ENCODE results near the gene GPR27.
A peak's percentile ranks its signal among the peaks of the same experiment; 100 is the strongest.

The GPR27 gene

GRCh38 chr3:71724584-71725270 lies 28.9 kb upstream of the GPR27 start:
- H4K20me1 ChIP-seq (ENCODE audit: insufficient read depth, low read length, poor library complexity, severe bottlenecking), result no peaks in the 10 kb centered on the region
- H3K9me3 ChIP-seq (ENCODE audit: insufficient read depth, low read depth, low read length), result no peaks in the 10 kb centered on the region
- H3K79me2 ChIP-seq (ENCODE audit: insufficient read depth, low read length), result peaks cover 11% of the 10 kb centered on the region
- H3K4me3 ChIP-seq (ENCODE audit: low read length, poor library complexity, severe bottlenecking), result peak overlapping the region; percentile 76
- no peaks in the 10 kb centered on the region for H3K36me3 ChIP-seq (ENCODE audit: insufficient read depth, low read length)
- no peaks in the 10 kb centered on the region for H3K9me2 ChIP-seq (replicated peaks; ENCODE audit: low read depth, low read length)
- peaks cover 4% of the 10 kb centered on the region; the same call in 1 of the 2 replicates for H3F3A ChIP-seq (ENCODE audit: low read depth)
- peaks cover 56% of the 10 kb centered on the region for H3K4me1 ChIP-seq (ENCODE audit: insufficient read depth, low read length, poor library complexity, severe bottlenecking)
- H3K27me3 ChIP-seq (ENCODE audit: insufficient read depth, low read length, poor library complexity, severe bottlenecking), result no peaks in the 10 kb centered on the region
- H3K9ac ChIP-seq (ENCODE audit: low read depth, low read length, poor library complexity, severe bottlenecking), result peak overlapping the region; percentile 62
- TF ChIP-seq CTCF (conservative IDR thresholded peaks at IDR 0.05; ENCODE audit: low read length), result no peak
- no peak for TF ChIP-seq EZH2phosphoT487 (IDR thresholded peaks at IDR 0.05; ENCODE audit: borderline replicate concordance)
- H3K4me2 ChIP-seq (ENCODE audit: low read depth, low read length, poor library complexity, severe bottlenecking), result peak overlapping the region; percentile 89
- H2AFZ ChIP-seq (ENCODE audit: low read length), result peak overlapping the region; percentile 73

- peak within 1 kb of the TSS; percentile 62 for H3K9ac ChIP-seq (ENCODE audit: low read depth, low read length, poor library complexity, severe bottlenecking)
- no peaks in the 10 kb centered on the region for H3K9me3 ChIP-seq (ENCODE audit: insufficient read depth, low read depth, low read length)
- TF ChIP-seq CTCF (conservative IDR thresholded peaks at IDR 0.05; ENCODE audit: low read length) (no peak), EZH2phosphoT487 (IDR thresholded peaks at IDR 0.05; ENCODE audit: borderline replicate concordance) (no peak)
- peaks cover 54% of the 10 kb centered on the region for H3K4me1 ChIP-seq (ENCODE audit: insufficient read depth, low read length, poor library complexity, severe bottlenecking)
- H3K9me2 ChIP-seq (replicated peaks; ENCODE audit: low read depth, low read length), result no peaks in the 10 kb centered on the region
- H3K36me3 ChIP-seq (ENCODE audit: insufficient read depth, low read length), result no peaks in the 10 kb centered on the region
- H3F3A ChIP-seq (ENCODE audit: low read depth), result peaks cover 4% of the 10 kb centered on the region; the same call in 1 of the 2 replicates
- H3K79me2 ChIP-seq (ENCODE audit: insufficient read depth, low read length), result peaks cover 11% of the 10 kb centered on the region
- H3K4me2 ChIP-seq (ENCODE audit: low read depth, low read length, poor library complexity, severe bottlenecking), result peak within 1 kb of the TSS; percentile 89
- H3K4me3 ChIP-seq (ENCODE audit: low read length, poor library complexity, severe bottlenecking), result peak within 1 kb of the TSS; percentile 76
- no peaks in the 10 kb centered on the region for H3K27me3 ChIP-seq (ENCODE audit: insufficient read depth, low read length, poor library complexity, severe bottlenecking)
- peak within 1 kb of the TSS; percentile 73 for H2AFZ ChIP-seq (ENCODE audit: low read length)
- H4K20me1 ChIP-seq (ENCODE audit: insufficient read depth, low read length, poor library complexity, severe bottlenecking), result no peaks in the 10 kb centered on the region
Measured at GRCh38 chr3:71725271-71725991, 28.2 kb upstream of the GPR27 start, which contains the start of gene EIF4E3. Gene EIF4E3 (minus strand): TSS chr3:71725402. CDS start chr3:71725367, 35 bp downstream.

DNA sequence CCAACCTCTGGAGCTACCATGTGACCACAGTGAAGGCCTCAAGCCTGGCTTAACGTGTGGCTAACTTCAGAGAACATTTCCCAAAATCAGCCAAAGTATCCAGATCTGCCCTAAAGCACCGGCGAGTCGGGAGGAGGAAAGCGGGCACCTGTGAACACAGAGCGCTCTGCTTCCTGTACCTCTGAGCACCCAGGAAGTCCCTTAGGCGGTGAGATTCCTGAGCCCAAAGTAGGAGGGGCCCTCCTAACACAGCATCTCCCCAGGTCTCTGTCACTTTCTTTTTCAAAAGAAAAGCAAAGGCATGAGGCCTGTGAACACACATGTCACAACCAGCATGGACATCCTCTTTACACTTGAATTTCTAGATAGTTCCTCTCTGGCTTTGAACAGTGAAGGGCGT lies 27.5 kb upstream of the GPR27 start:
- no peak for TF ChIP-seq EZH2phosphoT487 (IDR thresholded peaks at IDR 0.05; ENCODE audit: borderline replicate concordance)
- no peak for TF ChIP-seq CTCF (conservative IDR thresholded peaks at IDR 0.05; ENCODE audit: low read length)
- Histone ChIP-seq H2AFZ (ENCODE audit: low read length) (peak overlapping the region; percentile 66; the same call in 1 of the 2 replicates), H3K9ac (ENCODE audit: low read depth, low read length, poor library complexity, severe bottlenecking) (no peak overlapping the region), H4K20me1 (ENCODE audit: insufficient read depth, low read length, poor library complexity, severe bottlenecking) (no peaks in the 10 kb centered on the region), H3K27me3 (ENCODE audit: insufficient read depth, low read length, poor library complexity, severe bottlenecking) (no peaks in the 10 kb centered on the region), H3K79me2 (ENCODE audit: insufficient read depth, low read length) (peaks cover 11% of the 10 kb centered on the region), H3K4me1 (ENCODE audit: insufficient read depth, low read length, poor library complexity, severe bottlenecking) (peaks cover 47% of the 10 kb centered on the region), H3K36me3 (ENCODE audit: insufficient read depth, low read length) (no peaks in the 10 kb centered on the region), H3K4me3 (ENCODE audit: low read length, poor library complexity, severe bottlenecking) (peak overlapping the region; percentile 51), H3K9me2 (replicated peaks; ENCODE audit: low read depth, low read length) (no peaks in the 10 kb centered on the region), H3F3A (ENCODE audit: low read depth) (peaks cover 4% of the 10 kb centered on the region; the same call in 1 of the 2 replicates), H3K4me2 (ENCODE audit: low read depth, low read length, poor library complexity, severe bottlenecking) (peak overlapping the region; percentile 54), H3K9me3 (ENCODE audit: insufficient read depth, low read depth, low read length) (no peaks in the 10 kb centered on the region)
